Neural cell (in vitro differentiated cells): Measurements from ENCODE around the gene NOSIP. TPM values are rescaled to one million over a fixed set of nuclear protein-coding genes. Genes with fewer than 3 reads are reported as not detected.
A peak's percentile ranks its signal among the peaks of the same experiment; 100 is the strongest.

Experiments used
- H2AFZ ChIP-seq: fragments of 200-600, 300-800 bp; sonication (generic), shearing (Covaris generic); 2 replicates; pipeline ENCODE4 v1.6.0; 2014; ENCODE audit warnings: low read depth, mild to moderate bottlenecking, antibody characterized with exemption, low read length, moderate library complexity
- H3F3A ChIP-seq: fragments of 200-600 bp; shearing (Covaris generic); 2 replicates; pipeline ENCODE4 v1.6.1; 2016; ENCODE audit warnings: mild to moderate bottlenecking, moderate library complexity, mixed read lengths, antibody characterized with exemption, low read length; ENCODE audit not compliant: insufficient read depth, poor library complexity, severe bottlenecking
- H3K27ac ChIP-seq: fragments of 200-600, 300-800 bp; sonication (generic), shearing (Covaris generic); 2 replicates; pipeline ENCODE4 v1.5.1; 2014; ENCODE audit warnings: mild to moderate bottlenecking, low read length, moderate library complexity
- H3K27me3 ChIP-seq: fragments of 300-800, 200-600 bp; sonication (generic), shearing (Covaris generic); 2 replicates; pipeline ENCODE4 v1.6.0; 2014; ENCODE audit warnings: mild to moderate bottlenecking, low read depth, low read length, moderate library complexity; ENCODE audit not compliant: insufficient read depth
- H3K36me3 ChIP-seq: fragments of 300-800, 200-600 bp; sonication (generic), shearing (Covaris generic); 2 replicates; pipeline ENCODE4 v1.5.1; 2014; ENCODE audit warnings: mild to moderate bottlenecking, antibody characterized with exemption, low read length, moderate library complexity; ENCODE audit not compliant: insufficient read depth
- H3K4me2 ChIP-seq: fragments of 300-800, 200-600 bp; sonication (generic), shearing (Covaris generic); 2 replicates; pipeline ENCODE4 v1.6.0; 2014; ENCODE audit warnings: mild to moderate bottlenecking, low read length
- H3K4me3 ChIP-seq: fragments of 300-800, 200-600 bp; sonication (generic), shearing (Covaris generic); 2 replicates; pipeline ENCODE4 v1.5.1; 2014; ENCODE audit warnings: mild to moderate bottlenecking, low read length, moderate library complexity
- H3K79me2 ChIP-seq: fragments of 200-600 bp; shearing (Covaris generic); replicated peaks from 2 replicates; pipeline ENCODE4 v1.6.0; 2014; ENCODE audit warnings: mild to moderate bottlenecking, low read length, moderate library complexity; ENCODE audit not compliant: insufficient read depth
- H3K9ac ChIP-seq: fragments of 300-800, 200-600 bp; sonication (generic), shearing (Covaris generic); 2 replicates; pipeline ENCODE4 v1.6.1; 2016; ENCODE audit warnings: mild to moderate bottlenecking, low read length, mixed read lengths
- H3K9me2 ChIP-seq: fragments of 200-600 bp; shearing (Covaris generic); 2 replicates; pipeline ENCODE4 v1.6.1; 2016; ENCODE audit warnings: mild to moderate bottlenecking, low read length, mixed read lengths; ENCODE audit not compliant: insufficient read depth
- H3K9me3 ChIP-seq: fragments of 200-600, 300-800 bp; sonication (generic), shearing (Covaris generic); 2 replicates; pipeline ENCODE4 v1.6.1; 2016; ENCODE audit warnings: mild to moderate bottlenecking, mixed run types, low read length, moderate library complexity, mixed read lengths
- H4K20me1 ChIP-seq: fragments of 200-600 bp; shearing (Covaris generic); 2 replicates; pipeline ENCODE4 v1.6.1; 2016; ENCODE audit warnings: mild to moderate bottlenecking, mixed run types; ENCODE audit not compliant: insufficient read depth
- CTCF ChIP-seq: fragments of 450-650 bp; IDR thresholded peaks from 2 replicates; pipeline ENCODE4 v1.5.1; 2014; ENCODE audit warnings: antibody characterized with exemption, mild to moderate bottlenecking, moderate library complexity; ENCODE audit not compliant: poor library complexity, severe bottlenecking
- EP300 ChIP-seq: fragments of 450-650 bp; conservative IDR thresholded peaks from 2 replicates; pipeline ENCODE4 v1.6.1; 2014; ENCODE audit warnings: antibody characterized with exemption, mild to moderate bottlenecking, moderate library complexity; ENCODE audit not compliant: poor library complexity, severe bottlenecking
- EZH2 ChIP-seq: fragments of 200-600, 300-800 bp; shearing (Covaris generic), sonication (generic); IDR thresholded peaks from 2 replicates; pipeline ENCODE4 v1.6.1; 2014; ENCODE audit warnings: antibody characterized with exemption, low read length, borderline replicate concordance, mild to moderate bottlenecking; ENCODE audit not compliant: insufficient read depth, poor library complexity, severe bottlenecking
- MXI1 ChIP-seq: fragments of 450-650 bp; conservative IDR thresholded peaks from 2 replicates; pipeline ENCODE4 v1.6.1; 2014; ENCODE audit warnings: antibody characterized with exemption, mild to moderate bottlenecking; ENCODE audit not compliant: poor library complexity, severe bottlenecking
- POLR2AphosphoS5 ChIP-seq: IDR thresholded peaks from 2 replicates; pipeline ENCODE4 v1.6.1; 2012
- RAD21 ChIP-seq: fragments of 450-650 bp; conservative IDR thresholded peaks from 2 replicates; pipeline ENCODE4 v1.6.1; 2014; ENCODE audit warnings: antibody characterized with exemption, mild to moderate bottlenecking, moderate library complexity
- REST ChIP-seq: IDR thresholded peaks from 2 replicates; pipeline ENCODE4 v1.6.1; 2012; ENCODE audit warnings: borderline replicate concordance
- SMC3 ChIP-seq: fragments of 450-650 bp; conservative IDR thresholded peaks from 2 replicates; pipeline ENCODE4 v1.6.1; 2014; ENCODE audit warnings: antibody characterized with exemption, mild to moderate bottlenecking, moderate library complexity; ENCODE audit not compliant: poor library complexity
- TAF1 ChIP-seq: IDR thresholded peaks from 2 replicates; pipeline ENCODE4 v1.6.1; 2012; ENCODE audit warnings: low read depth
- polyA plus RNA-seq: library from polyadenylated mRNA; depleted of rRNA; stranded (reverse); fragments of >200 nt; gene quantifications from 2 replicates; pipeline ENCODE4 v1.2.3, GENCODE V29; 2014

NOSIP gene
- polyA plus RNA-seq, 1 donor from 2014 or later: 129 TPM

GRCh38 chr19:49589502-49589905, 9.1 kb upstream of the NOSIP start:
- no peak overlapping the region for H3K4me2 ChIP-seq

DNA sequence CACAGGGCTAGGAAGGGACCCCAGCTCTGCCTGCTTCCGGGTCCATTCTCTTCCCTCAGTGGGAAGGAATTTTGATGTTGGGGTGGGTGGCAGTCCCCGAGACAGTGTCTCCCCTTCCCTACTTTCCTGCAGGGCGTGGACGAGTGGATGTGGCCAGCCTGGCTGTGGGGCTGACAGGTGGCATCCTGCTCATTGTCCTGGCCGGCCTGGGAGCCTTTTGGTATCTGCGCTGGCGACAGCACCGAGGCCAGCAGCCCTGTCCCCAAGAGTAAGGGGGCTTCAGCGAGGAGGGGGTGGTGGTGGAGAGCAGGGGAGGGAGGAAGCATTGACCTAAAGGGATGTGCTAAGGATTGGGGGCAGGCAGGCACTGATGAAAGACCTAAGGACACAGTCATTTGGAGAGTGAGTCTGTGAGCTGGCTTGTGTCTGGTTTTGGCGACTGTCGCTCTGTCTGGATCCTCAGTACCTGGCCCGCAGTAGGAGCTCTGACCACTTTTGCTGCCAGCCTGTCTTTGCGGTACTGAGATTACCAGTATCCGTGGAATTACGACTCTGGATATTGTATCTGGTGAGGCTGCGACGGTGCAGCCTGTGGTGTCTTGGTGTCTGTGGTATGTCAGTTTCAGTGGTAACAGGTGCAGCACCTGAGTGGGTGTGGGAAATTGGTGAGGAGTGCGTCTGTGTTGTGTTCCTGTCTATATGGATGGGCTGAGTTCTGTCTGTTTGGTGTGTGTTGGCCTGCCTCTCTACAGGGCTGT, 8.2 kb upstream of the NOSIP start:
- no peaks in the 10 kb centered on the region for H3K9me2 ChIP-seq
- H3K9me3 ChIP-seq: no peaks in the 10 kb centered on the region
- no peak overlapping the region for H2AFZ ChIP-seq
- H3F3A ChIP-seq: no peaks in the 10 kb centered on the region
- no peak for TF ChIP-seq POLR2AphosphoS5
- no peak for TF ChIP-seq MXI1
- no peak for TF ChIP-seq RAD21
- TF ChIP-seq EP300: no peak
- TF ChIP-seq CTCF: no peak
- TF ChIP-seq REST: no peak
- TF ChIP-seq SMC3: no peak
- no peak for TF ChIP-seq EZH2
- TF ChIP-seq TAF1: no peak
- H3K79me2 ChIP-seq: peaks cover 9% of the 10 kb centered on the region
- H3K27me3 ChIP-seq: no peaks in the 10 kb centered on the region
- H3K27ac ChIP-seq: no peak overlapping the region
- no peak overlapping the region for H3K9ac ChIP-seq
- H3K4me2 ChIP-seq: no peak overlapping the region
- H3K4me3 ChIP-seq: no peak overlapping the region
- no peaks in the 10 kb centered on the region for H3K36me3 ChIP-seq
- H4K20me1 ChIP-seq: no peaks in the 10 kb centered on the region

More at GRCh38 chr19:49589502-49589905, 9.1 kb upstream of the NOSIP start:
- no peaks in the 10 kb centered on the region for H3K9me3 ChIP-seq
- no peaks in the 10 kb centered on the region for H4K20me1 ChIP-seq
- H3K36me3 ChIP-seq: no peaks in the 10 kb centered on the region
- H3K9ac ChIP-seq: no peak overlapping the region
- no peak overlapping the region for H2AFZ ChIP-seq
- H3K9me2 ChIP-seq: no peaks in the 10 kb centered on the region
- no peak for TF ChIP-seq SMC3
- H3K79me2 ChIP-seq: peaks cover 19% of the 10 kb centered on the region
- H3K4me3 ChIP-seq: no peak overlapping the region
- H3K27ac ChIP-seq: peak overlapping the region; percentile 97
- no peaks in the 10 kb centered on the region for H3K27me3 ChIP-seq
- no peaks in the 10 kb centered on the region for H3F3A ChIP-seq
